ENCODE data around the gene OR13F1.
"Not testable (repeated sequence)": the region's sequence is repeated elsewhere in the genome, so short reads cannot be mapped to it uniquely, and the experiment has no call there.

Gene OR13F1, protein sequence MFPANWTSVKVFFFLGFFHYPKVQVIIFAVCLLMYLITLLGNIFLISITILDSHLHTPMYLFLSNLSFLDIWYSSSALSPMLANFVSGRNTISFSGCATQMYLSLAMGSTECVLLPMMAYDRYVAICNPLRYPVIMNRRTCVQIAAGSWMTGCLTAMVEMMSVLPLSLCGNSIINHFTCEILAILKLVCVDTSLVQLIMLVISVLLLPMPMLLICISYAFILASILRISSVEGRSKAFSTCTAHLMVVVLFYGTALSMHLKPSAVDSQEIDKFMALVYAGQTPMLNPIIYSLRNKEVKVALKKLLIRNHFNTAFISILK

GRCh38 chr9:104503963-104504362, at the start of gene OR13F1:
Gene OR13F1 (plus strand): TSS chr9:104504263. CDS start chr9:104504263, 0 bp downstream.
- H3K4me3 Mint-ChIP-seq, result no peak within 1 kb of the TSS
- no peaks in the 10 kb centered on the region for H3K36me3 Mint-ChIP-seq
- no peaks in the 10 kb centered on the region for H3K4me1 Mint-ChIP-seq (ENCODE audit: low read depth)
- no peaks in the 10 kb centered on the region for H3K9me3 Mint-ChIP-seq (ENCODE audit: low read depth)
- no peak within 1 kb of the TSS for H3K27ac Mint-ChIP-seq
- H3K27me3 Mint-ChIP-seq, result no peaks in the 10 kb centered on the region

DNA sequence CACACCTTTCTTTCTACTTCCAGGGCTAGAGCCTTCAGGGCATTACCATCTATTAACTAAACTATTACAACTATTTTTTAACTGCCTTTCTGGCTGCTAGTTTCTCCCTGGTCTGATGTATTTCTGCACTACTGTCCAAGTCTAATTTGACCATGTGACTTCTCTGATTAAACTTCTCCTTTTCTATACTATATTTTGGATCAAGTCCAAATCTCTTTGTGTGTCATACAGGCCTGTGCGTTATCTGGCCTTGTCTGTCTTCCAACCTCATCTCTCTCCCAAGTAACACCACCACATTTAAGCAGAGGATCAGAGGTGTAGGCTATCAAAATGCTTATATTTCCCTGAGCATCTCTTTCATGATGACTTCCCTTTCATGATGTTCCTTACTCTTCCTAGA, 47.2 kb upstream of the OR13F1 start:
- H3K27ac Mint-ChIP-seq, result no peak overlapping the region
- H3K27me3 Mint-ChIP-seq, result peaks cover 2% of the 10 kb centered on the region
- peaks cover 3% of the 10 kb centered on the region for H3K9me3 Mint-ChIP-seq (ENCODE audit: low read depth)
- H3K4me1 Mint-ChIP-seq (ENCODE audit: low read depth), result no peaks in the 10 kb centered on the region
- H3K36me3 Mint-ChIP-seq, result no peaks in the 10 kb centered on the region
- H3K4me3 Mint-ChIP-seq, result no peak overlapping the region

DNA sequence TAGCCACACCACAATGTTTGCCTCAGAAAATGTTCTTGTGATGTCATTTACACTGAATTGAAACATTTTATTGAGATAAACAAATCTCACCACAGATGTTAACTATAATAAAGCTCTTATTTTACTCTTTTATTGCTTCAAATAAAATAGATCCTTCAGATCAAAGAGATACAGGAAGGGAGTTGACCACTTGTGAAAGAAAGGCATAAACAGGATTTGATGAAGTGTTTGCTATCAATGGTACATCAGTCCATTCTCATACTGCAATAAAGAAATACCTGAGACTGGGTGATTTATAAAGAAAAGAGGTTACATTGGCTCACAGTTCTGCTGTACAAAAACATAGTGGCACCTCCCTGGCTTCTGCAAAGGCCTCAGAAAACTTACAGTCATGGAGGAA, 40.2 kb upstream of the OR13F1 start:
- no peak overlapping the region for H3K27ac Mint-ChIP-seq
- peaks cover 2% of the 10 kb centered on the region for H3K36me3 Mint-ChIP-seq
- peaks cover 1% of the 10 kb centered on the region for H3K27me3 Mint-ChIP-seq
- peaks cover 18% of the 10 kb centered on the region for H3K9me3 Mint-ChIP-seq (ENCODE audit: low read depth)
- no peak overlapping the region for H3K4me3 Mint-ChIP-seq
- H3K4me1 Mint-ChIP-seq (ENCODE audit: low read depth), result no peaks in the 10 kb centered on the region

DNA sequence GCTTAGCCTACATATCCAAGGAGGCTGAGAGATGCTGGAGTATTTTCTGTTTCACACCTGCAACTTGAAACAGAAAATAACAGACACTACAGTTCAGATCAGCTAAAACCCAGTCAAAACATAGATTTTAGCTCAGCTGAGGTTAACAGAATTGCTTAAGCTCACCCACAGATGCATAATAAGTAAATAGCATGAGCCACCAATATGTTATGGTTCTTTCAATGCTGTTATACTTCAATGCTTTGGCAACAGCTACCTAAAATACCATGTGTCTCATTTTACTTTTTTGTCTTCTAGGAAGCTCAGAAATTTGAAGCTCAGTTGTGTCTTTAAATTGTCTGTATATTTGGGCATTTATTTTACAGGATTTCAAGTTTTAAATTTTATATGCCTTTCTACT, 35.8 kb upstream of the OR13F1 start:
- Mint-ChIP-seq H3K27me3 (peaks cover 1% of the 10 kb centered on the region), H3K9me3 (ENCODE audit: low read depth) (peaks cover 17% of the 10 kb centered on the region), H3K4me3 (no peak overlapping the region), H3K36me3 (peaks cover 2% of the 10 kb centered on the region), H3K27ac (no peak overlapping the region), H3K4me1 (ENCODE audit: low read depth) (no peaks in the 10 kb centered on the region)

DNA sequence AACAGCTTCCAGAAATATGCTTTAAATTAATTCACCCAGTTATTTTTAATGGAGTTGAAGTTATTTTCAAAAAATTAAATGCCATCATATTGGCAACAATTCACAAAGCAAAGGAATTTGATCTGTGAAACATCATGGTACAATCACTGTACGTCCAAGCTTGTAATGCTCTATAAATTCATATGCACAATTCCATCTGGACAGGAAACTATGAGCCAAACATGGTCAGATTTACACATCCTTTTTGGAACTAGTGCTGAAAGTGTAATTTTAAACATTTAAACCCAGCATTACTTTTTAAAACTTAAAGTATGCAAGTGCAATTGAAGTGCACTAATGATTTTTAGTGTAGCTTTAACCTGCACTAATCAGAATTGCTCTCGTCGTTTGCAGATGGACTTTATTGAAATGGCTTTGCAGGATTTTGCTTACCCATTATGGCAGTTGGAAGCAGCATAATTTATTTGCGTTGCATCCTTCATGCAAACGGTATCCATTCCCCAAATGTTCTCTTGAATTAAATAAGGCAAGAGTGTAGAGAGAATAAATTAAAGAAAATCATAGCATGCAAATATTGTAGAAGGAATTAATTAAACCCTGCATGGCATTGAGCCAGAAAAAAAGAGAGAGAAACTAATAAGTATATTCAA, 21.0 kb upstream of the OR13F1 start:
- Mint-ChIP-seq H3K4me1 (ENCODE audit: low read depth) (no peaks in the 10 kb centered on the region), H3K27ac (no peak overlapping the region), H3K9me3 (ENCODE audit: low read depth) (peaks cover 3% of the 10 kb centered on the region), H3K27me3 (peaks cover 2% of the 10 kb centered on the region), H3K36me3 (no peaks in the 10 kb centered on the region), H3K4me3 (no peak overlapping the region)

DNA sequence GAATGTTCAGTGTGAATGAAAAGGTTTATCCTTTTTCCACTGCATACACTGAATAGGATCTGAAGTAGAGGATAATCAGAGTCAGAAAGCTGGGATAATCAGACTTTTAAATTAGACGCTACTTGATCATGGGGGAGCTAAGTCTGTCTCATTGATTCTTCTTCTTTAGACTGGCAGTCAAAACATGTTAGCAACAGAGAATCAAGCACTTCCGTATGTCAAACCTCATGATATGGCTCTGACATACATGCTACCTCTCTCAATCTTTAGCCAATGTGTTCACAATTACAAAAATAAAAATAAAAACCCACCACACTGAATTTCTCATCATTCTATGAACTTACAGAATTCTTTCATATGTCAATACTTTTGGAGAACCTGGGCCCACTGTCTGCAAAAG, 19.0 kb upstream of the OR13F1 start:
- H3K36me3 Mint-ChIP-seq, result no peaks in the 10 kb centered on the region
- peaks cover 3% of the 10 kb centered on the region for H3K9me3 Mint-ChIP-seq (ENCODE audit: low read depth)
- no peak overlapping the region for H3K27ac Mint-ChIP-seq
- no peak overlapping the region for H3K4me3 Mint-ChIP-seq
- H3K27me3 Mint-ChIP-seq, result peaks cover 2% of the 10 kb centered on the region
- H3K4me1 Mint-ChIP-seq (ENCODE audit: low read depth), result no peaks in the 10 kb centered on the region

DNA sequence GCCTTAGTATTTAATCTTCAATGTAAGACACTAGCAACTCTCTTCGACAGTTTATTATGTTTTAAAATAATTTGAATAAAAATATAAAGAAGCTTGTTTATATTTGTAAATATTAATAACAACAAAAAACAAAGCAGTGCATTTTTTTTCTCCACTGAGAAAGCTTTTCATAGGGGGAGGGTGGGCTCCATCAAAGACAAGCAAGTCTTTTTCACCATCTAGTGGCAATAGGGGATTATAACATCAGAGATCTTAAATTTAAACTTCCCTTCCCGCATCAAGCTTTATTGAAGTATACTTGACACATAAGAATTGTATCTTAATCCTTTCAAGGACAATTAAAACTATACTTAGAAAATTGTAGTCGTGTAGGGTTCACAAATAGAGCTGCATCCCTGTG, 9.3 kb upstream of the OR13F1 start:
- Mint-ChIP-seq H3K27ac (no peak overlapping the region), H3K9me3 (ENCODE audit: low read depth) (no peaks in the 10 kb centered on the region), H3K36me3 (no peaks in the 10 kb centered on the region), H3K4me3 (no peak overlapping the region), H3K4me1 (ENCODE audit: low read depth) (no peaks in the 10 kb centered on the region), H3K27me3 (no peaks in the 10 kb centered on the region)

DNA sequence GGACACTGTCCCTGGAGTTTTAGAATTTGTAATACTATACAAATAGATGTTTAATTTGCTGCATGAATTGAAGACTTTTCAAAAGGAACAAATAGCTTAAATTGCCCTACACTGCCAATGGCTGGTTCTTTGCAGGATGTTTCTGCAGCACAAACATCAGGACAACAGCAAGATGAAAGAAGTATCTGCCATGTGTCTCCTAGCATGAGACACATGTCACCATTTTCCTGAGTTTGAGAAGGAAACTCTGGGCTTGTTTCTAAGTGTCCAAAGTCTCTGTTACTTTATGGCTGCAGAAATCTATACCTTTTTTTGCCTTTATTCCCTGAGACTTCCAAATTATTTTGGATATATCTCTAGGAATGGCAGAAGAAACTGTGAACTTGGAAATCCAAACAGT, 623 bp upstream of the OR13F1 start:
- H3K9me3 Mint-ChIP-seq (ENCODE audit: low read depth), result no peaks in the 10 kb centered on the region
- H3K4me1 Mint-ChIP-seq (ENCODE audit: low read depth), result no peaks in the 10 kb centered on the region
- H3K36me3 Mint-ChIP-seq, result no peaks in the 10 kb centered on the region
- no peak overlapping the region for H3K27ac Mint-ChIP-seq
- H3K27me3 Mint-ChIP-seq, result no peaks in the 10 kb centered on the region
- H3K4me3 Mint-ChIP-seq, result no peak overlapping the region

GRCh38 chr9:104506565-104506964, 2.5 kb downstream of the OR13F1 start:
- H3K36me3 Mint-ChIP-seq, result no peaks in the 10 kb centered on the region
- no peak overlapping the region for H3K4me3 Mint-ChIP-seq
- H3K27ac Mint-ChIP-seq, result no peak overlapping the region
- H3K9me3 Mint-ChIP-seq (ENCODE audit: low read depth), result no peaks in the 10 kb centered on the region
- H3K27me3 Mint-ChIP-seq, result no peaks in the 10 kb centered on the region
- H3K4me1 Mint-ChIP-seq (ENCODE audit: low read depth), result no peaks in the 10 kb centered on the region

GRCh38 chr9:104514901-104515300, 10.8 kb downstream of the OR13F1 start:
- no peaks in the 10 kb centered on the region for H3K4me1 Mint-ChIP-seq (ENCODE audit: low read depth)
- H3K27ac Mint-ChIP-seq, result no peak overlapping the region
- no peak overlapping the region for H3K4me3 Mint-ChIP-seq
- H3K36me3 Mint-ChIP-seq, result no peaks in the 10 kb centered on the region
- peaks cover 4% of the 10 kb centered on the region for H3K27me3 Mint-ChIP-seq
- no peaks in the 10 kb centered on the region for H3K9me3 Mint-ChIP-seq (ENCODE audit: low read depth)

- H3K4me3 Mint-ChIP-seq; H3K36me3 Mint-ChIP-seq; H3K4me1 Mint-ChIP-seq (ENCODE audit: low read depth); H3K27me3 Mint-ChIP-seq; H3K9me3 Mint-ChIP-seq (ENCODE audit: low read depth); H3K27ac Mint-ChIP-seq: not testable (repeated sequence)
Measured at GRCh38 chr9:104520241-104520640, 16.2 kb downstream of the OR13F1 start.

- Mint-ChIP-seq H3K27ac (no peak within 1 kb of the TSS), H3K9me3 (ENCODE audit: low read depth) (no peaks in the 10 kb centered on the region), H3K27me3 (no peaks in the 10 kb centered on the region), H3K4me1 (ENCODE audit: low read depth) (no peaks in the 10 kb centered on the region), H3K4me3 (no peak within 1 kb of the TSS), H3K36me3 (no peaks in the 10 kb centered on the region)
Measured at GRCh38 chr9:104527109-104527508, 23.0 kb downstream of the OR13F1 start, which contains the start of gene OR13C4. Gene OR13C4 (minus strand): TSS chr9:104527209. CDS start chr9:104527209, 0 bp downstream.

DNA sequence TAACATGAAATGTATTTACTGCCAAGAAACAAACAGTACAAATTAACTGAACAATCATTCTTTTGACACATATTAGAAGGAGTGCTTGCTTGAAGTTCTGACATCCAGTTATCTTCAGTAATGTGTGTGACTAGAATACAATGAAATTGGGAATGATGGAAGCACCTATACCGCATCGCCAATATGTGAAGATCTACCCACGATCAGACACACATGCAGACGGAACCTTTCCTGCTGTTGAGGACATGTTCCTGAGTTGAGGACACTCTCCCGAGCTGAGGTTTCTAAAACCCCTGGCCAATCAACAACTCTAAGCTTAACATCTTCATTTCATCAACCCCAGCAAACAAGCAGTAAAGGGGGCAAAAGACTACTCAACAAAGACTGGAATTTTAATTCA, 32.7 kb downstream of the OR13F1 start, which contains the start of gene OR13C3:
TSS of gene OR13C3 (minus strand) at position 101 of the 400 bp plus-strand sequence. CDS start 133 bp downstream, outside the sequence.
- H3K4me1 Mint-ChIP-seq (ENCODE audit: low read depth), result no peaks in the 10 kb centered on the region
- H3K27ac Mint-ChIP-seq, result no peak within 1 kb of the TSS
- H3K27me3 Mint-ChIP-seq, result no peaks in the 10 kb centered on the region
- H3K36me3 Mint-ChIP-seq, result no peaks in the 10 kb centered on the region
- no peaks in the 10 kb centered on the region for H3K9me3 Mint-ChIP-seq (ENCODE audit: low read depth)
- H3K4me3 Mint-ChIP-seq, result no peak within 1 kb of the TSS

- Mint-ChIP-seq H3K27ac (no peak overlapping the region), H3K27me3 (no peaks in the 10 kb centered on the region), H3K4me1 (ENCODE audit: low read depth) (no peaks in the 10 kb centered on the region), H3K9me3 (ENCODE audit: low read depth) (no peaks in the 10 kb centered on the region), H3K36me3 (no peaks in the 10 kb centered on the region), H3K4me3 (no peak overlapping the region)
Measured at GRCh38 chr9:104539275-104539674, 35.2 kb downstream of the OR13F1 start.

GRCh38 chr9:104544644-104545043, 40.6 kb downstream of the OR13F1 start:
- no peaks in the 10 kb centered on the region for H3K36me3 Mint-ChIP-seq
- H3K9me3 Mint-ChIP-seq (ENCODE audit: low read depth), result no peaks in the 10 kb centered on the region
- H3K4me1 Mint-ChIP-seq (ENCODE audit: low read depth), result no peaks in the 10 kb centered on the region
- no peak overlapping the region for H3K27ac Mint-ChIP-seq
- no peak overlapping the region for H3K4me3 Mint-ChIP-seq
- no peaks in the 10 kb centered on the region for H3K27me3 Mint-ChIP-seq

- Mint-ChIP-seq H3K4me3 (no peak overlapping the region), H3K9me3 (ENCODE audit: low read depth) (peaks cover 10% of the 10 kb centered on the region), H3K27me3 (no peaks in the 10 kb centered on the region), H3K27ac (no peak overlapping the region), H3K4me1 (ENCODE audit: low read depth) (no peaks in the 10 kb centered on the region), H3K36me3 (no peaks in the 10 kb centered on the region)
Measured at GRCh38 chr9:104553261-104553660, 49.2 kb downstream of the OR13F1 start.
